ENCODE measurements around the gene STK38L. TPM values are rescaled to one million over a fixed set of nuclear protein-coding genes. Genes with fewer than 3 reads are reported as not detected.
"Not testable (repeated sequence)": the region's sequence is repeated elsewhere in the genome, so short reads cannot be mapped to it uniquely, and the experiment has no call there.

STK38L gene
- total and polyA plus RNA-seq, 10 of the 15 experiments (the other 5 are each of a cell fraction or from before 2014, with no cell fraction given), result 43.0 to 154 (median 115) TPM

- TF ChIP-seq EZH2 (IDR thresholded peaks at IDR 0.05; ENCODE audit: borderline replicate concordance, control insufficient read depth, low read depth, low read length) (no peak), EP300 (IDR thresholded peaks at IDR 0.05; ENCODE audit: borderline replicate concordance in 1 of 2, control insufficient read depth in 1 of 2, low read depth in 2 of 2, low read length in 2 of 2) (no peak), ZNF384 (IDR thresholded peaks at IDR 0.05; ENCODE audit: borderline replicate concordance, low read depth, low read length) (no peak), TCF12 (IDR thresholded peaks at IDR 0.05; ENCODE audit: low read depth, low read length) (no peak), BHLHE40 (IDR thresholded peaks at IDR 0.05; ENCODE audit: borderline replicate concordance in 1 of 2, low read depth in 2 of 2, low read length in 1 of 2) (no peak), GATAD2B (conservative IDR thresholded peaks at IDR 0.05; ENCODE audit: low read depth) (no peak), MXI1 (IDR thresholded peaks at IDR 0.05; ENCODE audit: low read depth, low read length) (no peak), JUNB (IDR thresholded peaks at IDR 0.05) (no peak), POLR2A (IDR thresholded peaks at IDR 0.05; ENCODE audit: low read depth, low read length) (no peak), STAT1 (conservative IDR thresholded peaks at IDR 0.05) (no peak), TAF1 (IDR thresholded peaks at IDR 0.05; ENCODE audit: borderline replicate concordance, low read depth, low read length) (no peak)
- POLR2A ChIA-PET, result interaction anchor here (1.1 to 1.5 kb wide), 2 partner anchors 8 to 10 kb away, joined by 4 to 5 read pairs; no protein-coding TSS in a partner anchor
- no peaks in the 10 kb centered on the region for H3K27me3 ChIP-seq (replicated peaks in 1 of 2; ENCODE audit: control insufficient read depth in 2 of 2, insufficient read depth in 2 of 2, low read length in 1 of 2)
- H4K20me1 ChIP-seq (ENCODE audit: control insufficient read depth, insufficient read depth), result no peaks in the 10 kb centered on the region
- CTCF ChIA-PET, result interaction anchor here (1.0 to 1.7 kb wide), 3 partner anchors 8 to 77 kb away, joined by 3 read pairs; no protein-coding TSS in a partner anchor
- no peaks in the 10 kb centered on the region for H3K79me2 ChIP-seq (ENCODE audit: control insufficient read depth, insufficient read depth, low read length)
- WGBS (ENCODE audit: insufficient coverage, insufficient replicate concordance, low lambda C conversion rate, missing lambda C conversion rate), result 61% methylated on average over 1 of the region's 1 CpG
- intact Hi-C loops (cut with micrococcal nuclease; ENCODE audit: unreplicated experiment), result no loop called here
- BruUV-seq (replicated peaks), result no TSS peak
- no peak overlapping the region for H2AFZ ChIP-seq (ENCODE audit: control insufficient read depth, low read depth, low read length)
- H3K9me3 ChIP-seq (replicated peaks; ENCODE audit: control insufficient read depth, insufficient read depth, low read length), result no peaks in the 10 kb centered on the region
- no peaks in the 10 kb centered on the region for H3K36me3 ChIP-seq (ENCODE audit: control insufficient read depth in 2 of 2, insufficient read depth in 2 of 2, low read length in 1 of 2)
- DNase-seq (ENCODE audit: low read depth, low spot score) (no peak), ATAC-seq (no peak), FAIRE-seq (no peak)
- RAD21 ChIA-PET (ENCODE audit: unreplicated experiment), result interaction anchor here (1.0 to 1.3 kb wide), 2 partner anchors 19 to 50 kb away, joined by 3 read pairs; no protein-coding TSS in a partner anchor
- H3K4me1 ChIP-seq (ENCODE audit: control insufficient read depth, insufficient read depth, low read length), result no peaks in the 10 kb centered on the region
- H3K27ac ChIP-seq (ENCODE audit: control insufficient read depth, insufficient read depth), result no peak overlapping the region
- in situ Hi-C loops (cut with MboI), result no loop called here
- no peak overlapping the region for H3K4me2 ChIP-seq (ENCODE audit: control insufficient read depth, insufficient read depth)
- H3K4me3 ChIP-seq, result no peak overlapping the region
- no peak overlapping the region for H3K9ac ChIP-seq (ENCODE audit: control insufficient read depth, insufficient read depth, low read length)
- SMC1A ChIA-PET (ENCODE audit: uncharacterized antibody, unreplicated experiment), result interaction anchor here (0.6 to 2.2 kb wide), 7 partner anchors 8 to 77 kb away, joined by 3 to 15 read pairs (median 3); no protein-coding TSS in a partner anchor
Measured at GRCh38 chr12:27229367-27229766, 14.7 kb upstream of the STK38L start.

DNA sequence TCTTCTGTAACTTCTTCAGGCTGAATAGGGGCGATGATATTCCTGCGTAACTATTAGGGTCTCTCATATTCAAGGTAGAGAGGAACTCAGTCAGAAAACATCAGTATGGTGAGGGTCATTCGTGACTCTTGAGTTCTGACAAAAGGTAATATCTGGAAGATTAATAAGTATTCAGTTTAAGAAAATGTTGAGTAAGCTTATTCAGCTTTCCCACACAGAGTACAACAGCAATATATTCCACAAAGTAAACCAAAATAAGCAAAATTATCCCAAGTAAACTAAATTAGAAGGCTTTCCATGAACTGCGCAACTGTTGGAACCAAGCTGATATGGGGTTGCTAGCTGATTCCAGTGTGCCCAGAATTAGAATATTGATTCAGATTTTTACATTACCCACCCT lies 12.7 kb upstream of the STK38L start:
- FAIRE-seq; DNase-seq (ENCODE audit: low read depth, low spot score); H3K4me2 ChIP-seq (ENCODE audit: control insufficient read depth, insufficient read depth); H3K9me3 ChIP-seq (replicated peaks; ENCODE audit: control insufficient read depth, insufficient read depth, low read length); H3K36me3 ChIP-seq (ENCODE audit: control insufficient read depth in 2 of 2, insufficient read depth in 2 of 2, low read length in 1 of 2); H3K4me3 ChIP-seq; in situ Hi-C loops (cut with MboI); H2AFZ ChIP-seq (ENCODE audit: control insufficient read depth, low read depth, low read length); RAD21 ChIA-PET (ENCODE audit: unreplicated experiment); H3K79me2 ChIP-seq (ENCODE audit: control insufficient read depth, insufficient read depth, low read length); H3K9ac ChIP-seq (ENCODE audit: control insufficient read depth, insufficient read depth, low read length); H4K20me1 ChIP-seq (ENCODE audit: control insufficient read depth, insufficient read depth); H3K27ac ChIP-seq (ENCODE audit: control insufficient read depth, insufficient read depth); BruUV-seq (replicated peaks); H3K27me3 ChIP-seq (replicated peaks in 1 of 2; ENCODE audit: control insufficient read depth in 2 of 2, insufficient read depth in 2 of 2, low read length in 1 of 2); ATAC-seq; intact Hi-C loops (cut with micrococcal nuclease; ENCODE audit: unreplicated experiment): not testable (repeated sequence)
- ChIA-PET SMC1A (ENCODE audit: uncharacterized antibody, unreplicated experiment) (interaction anchor here (0.7 to 1.9 kb wide), 6 partner anchors 9 to 27 kb away, joined by 3 to 5 read pairs (median 4); no protein-coding TSS in a partner anchor), CTCF (interaction anchor here (0.9 kb wide), 1 partner anchor 11 kb away, joined by 3 read pairs; no protein-coding TSS in a partner anchor), POLR2A (interaction anchor here (0.6 kb wide), 1 partner anchor 299 kb away, joined by 6 read pairs; no protein-coding TSS in a partner anchor)
- peaks cover 10% of the 10 kb centered on the region for H3K4me1 ChIP-seq (ENCODE audit: control insufficient read depth, insufficient read depth, low read length)
- WGBS (ENCODE audit: insufficient coverage, insufficient replicate concordance, low lambda C conversion rate, missing lambda C conversion rate), result 89% methylated on average over 4 of the region's 4 CpGs

All from GM12878 (cell line).